BLaER1 (cell line): ENCODE measurements around the gene GALK2.

ENCODE experiments used
- H3K27ac ChIP-seq: shearing (Covaris generic); formaldehyde crosslinking; 2 replicates; pipeline ENCODE4 v1.8.1; 2022
- H3K27me3 ChIP-seq: shearing (Covaris generic); formaldehyde crosslinking; 2 replicates; pipeline ENCODE4 v1.8.1; 2022
- H3K36me3 ChIP-seq: shearing (Covaris generic); formaldehyde crosslinking; 2 replicates; pipeline ENCODE4 v1.8.1; 2022
- H3K4me1 ChIP-seq: shearing (Covaris generic); formaldehyde crosslinking; 2 replicates; pipeline ENCODE4 v1.8.1; 2022
- H3K4me2 ChIP-seq: shearing (Covaris generic); formaldehyde crosslinking; 2 replicates; pipeline ENCODE4 v1.8.1; 2022
- H3K4me3 ChIP-seq: shearing (Covaris generic); formaldehyde crosslinking; 2 replicates; pipeline ENCODE4 v1.8.1; 2022
- H3K9ac ChIP-seq: shearing (Covaris generic); formaldehyde crosslinking; 2 replicates; pipeline ENCODE4 v1.8.1; 2022
- H3K9me3 ChIP-seq: shearing (Covaris generic); formaldehyde crosslinking; 2 replicates; pipeline ENCODE4 v1.8.1; 2022
- H4K20me1 ChIP-seq: shearing (Covaris generic); formaldehyde crosslinking; 2 replicates; pipeline ENCODE4 v1.8.1; 2022
- Cebpa-rat ChIP-seq: shearing (Covaris generic); IDR thresholded peaks from 2 replicates; pipeline ENCODE4 v1.8.1; 2022

Gene GALK2

DNA sequence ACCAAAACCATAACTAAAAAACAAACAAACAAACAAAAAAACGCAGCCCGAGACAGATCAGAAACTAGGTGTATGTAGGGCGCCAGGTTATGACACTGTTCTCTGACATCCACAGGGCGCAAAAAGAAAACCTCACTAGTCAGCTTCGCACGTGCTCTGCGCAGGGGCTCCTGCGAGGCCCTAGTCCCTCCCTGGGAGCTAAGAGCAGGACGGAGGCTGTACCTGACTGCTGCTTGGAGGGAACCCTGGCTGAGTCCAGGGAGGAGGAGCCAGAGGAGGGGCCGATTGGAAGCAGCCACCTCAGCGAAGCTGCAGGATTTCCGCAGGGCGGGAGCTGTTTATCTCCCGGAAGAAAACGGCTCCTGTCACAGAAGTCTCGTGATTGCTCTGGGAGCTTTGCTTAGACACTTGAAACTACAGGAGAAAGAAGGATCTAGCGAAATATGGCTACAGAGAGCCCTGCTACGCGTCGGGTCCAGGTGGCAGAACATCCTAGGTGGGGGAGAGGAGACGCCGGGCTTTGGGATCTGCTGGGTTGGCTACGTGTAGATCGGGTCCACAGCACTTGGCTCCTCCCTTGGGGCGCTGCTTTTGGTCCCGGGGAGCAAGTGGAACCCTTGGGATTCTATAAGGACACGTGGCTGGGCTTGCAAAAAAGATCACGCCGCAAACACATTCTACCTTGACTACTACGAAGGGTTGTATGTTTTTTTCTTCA is at the start of gene GALK2:
Gene GALK2 (plus strand): TSS at position 368 of the 718 bp plus-strand sequence. CDS start 76 bp downstream, at position 444.
- peak within 1 kb of the TSS; percentile 84 for H3K27ac ChIP-seq
- H3K4me3 ChIP-seq = peak within 1 kb of the TSS; percentile 74
- H3K9ac ChIP-seq = peak within 1 kb of the TSS; percentile 83
- H4K20me1 ChIP-seq = no peaks in the 10 kb centered on the region
- peaks cover 3% of the 10 kb centered on the region for H3K36me3 ChIP-seq
- H3K9me3 ChIP-seq = peaks cover 8% of the 10 kb centered on the region
- H3K27me3 ChIP-seq = no peaks in the 10 kb centered on the region
- H3K4me2 ChIP-seq = peak within 1 kb of the TSS; percentile 72
- H3K4me1 ChIP-seq = peaks cover 17% of the 10 kb centered on the region
- no peak for TF ChIP-seq Cebpa-rat

DNA sequence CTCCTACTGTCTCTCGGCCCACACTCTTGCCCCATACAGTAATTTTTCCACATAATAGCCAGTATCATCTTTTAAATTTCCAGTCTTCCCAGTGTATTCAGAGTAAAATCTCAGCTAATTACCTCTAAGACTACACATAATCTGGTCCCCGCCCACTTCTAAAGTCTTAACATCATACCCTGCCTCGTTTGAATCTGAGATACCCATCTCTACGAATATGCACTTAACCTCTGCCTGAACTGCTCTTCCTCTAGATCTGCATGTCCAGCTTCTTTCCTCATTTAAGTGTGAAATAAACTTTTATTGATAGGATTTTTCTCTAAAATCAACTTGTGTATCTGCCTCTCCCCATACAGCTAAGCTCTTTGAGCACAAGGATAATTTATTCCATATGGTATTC is 49.2 kb upstream of the GALK2 start:
- no peaks in the 10 kb centered on the region for H3K27me3 ChIP-seq
- no peaks in the 10 kb centered on the region for H4K20me1 ChIP-seq
- no peak overlapping the region for H3K27ac ChIP-seq
- H3K4me2 ChIP-seq = no peak overlapping the region
- no peaks in the 10 kb centered on the region for H3K9me3 ChIP-seq
- no peak for TF ChIP-seq Cebpa-rat
- no peak overlapping the region for H3K4me3 ChIP-seq
- no peak overlapping the region for H3K9ac ChIP-seq
- H3K36me3 ChIP-seq = peaks cover 43% of the 10 kb centered on the region
- H3K4me1 ChIP-seq = no peaks in the 10 kb centered on the region

DNA sequence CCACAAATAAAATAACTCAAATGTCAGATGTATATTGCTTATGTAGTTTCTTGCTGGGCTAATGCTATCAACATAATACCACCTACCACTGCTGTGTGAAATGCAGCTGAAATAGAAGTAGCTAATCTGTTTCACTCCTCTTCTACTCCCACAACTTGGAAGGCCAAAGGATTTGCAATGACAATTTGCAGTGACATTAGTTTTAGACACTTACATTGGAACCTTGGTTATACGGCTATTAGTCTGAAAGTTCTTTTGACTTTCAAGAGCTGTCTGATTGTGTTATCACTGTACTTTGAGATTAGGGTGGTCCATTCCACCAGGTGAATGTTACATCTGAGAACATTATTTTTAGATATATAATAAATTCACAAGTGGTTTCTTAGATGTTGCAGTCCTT is 48.1 kb upstream of the GALK2 start:
- TF ChIP-seq Cebpa-rat = no peak
- Histone ChIP-seq H3K36me3 (peaks cover 41% of the 10 kb centered on the region), H3K9ac (no peak overlapping the region)

GRCh38 chr15:49122541-49123062 is 47.4 kb upstream of the GALK2 start:
- H3K9ac ChIP-seq = no peak overlapping the region
- no peaks in the 10 kb centered on the region for H4K20me1 ChIP-seq
- no peaks in the 10 kb centered on the region for H3K27me3 ChIP-seq
- H3K36me3 ChIP-seq = peaks cover 41% of the 10 kb centered on the region
- no peak overlapping the region for H3K27ac ChIP-seq
- no peak overlapping the region for H3K4me2 ChIP-seq
- H3K4me1 ChIP-seq = no peaks in the 10 kb centered on the region
- no peaks in the 10 kb centered on the region for H3K9me3 ChIP-seq
- H3K4me3 ChIP-seq = no peak overlapping the region
- no peak for TF ChIP-seq Cebpa-rat

More for the DNA sequence above, 48.1 kb upstream of the GALK2 start:
- Histone ChIP-seq H3K4me2 (no peak overlapping the region), H3K27me3 (no peaks in the 10 kb centered on the region), H3K9me3 (no peaks in the 10 kb centered on the region), H3K4me1 (no peaks in the 10 kb centered on the region), H3K4me3 (no peak overlapping the region), H3K27ac (no peak overlapping the region), H4K20me1 (no peaks in the 10 kb centered on the region)

GRCh38 chr15:49124371-49124770 is 45.7 kb upstream of the GALK2 start:
- H3K36me3 ChIP-seq = peaks cover 45% of the 10 kb centered on the region
- H3K27ac ChIP-seq = no peak overlapping the region

GRCh38 chr15:49131403-49131802 is 38.6 kb upstream of the GALK2 start:
- Histone ChIP-seq H3K4me3 (no peak overlapping the region), H3K9me3 (no peaks in the 10 kb centered on the region), H3K27ac (no peak overlapping the region), H3K4me2 (no peak overlapping the region), H3K9ac (no peak overlapping the region), H3K27me3 (no peaks in the 10 kb centered on the region), H4K20me1 (0 out of 2 replicates have a peak, but pooled peaks cover 9% of the 10 kb centered on the region), H3K36me3 (peaks cover 88% of the 10 kb centered on the region), H3K4me1 (peaks cover 15% of the 10 kb centered on the region)
- no peak for TF ChIP-seq Cebpa-rat

More at GRCh38 chr15:49124371-49124770, 45.7 kb upstream of the GALK2 start:
- Histone ChIP-seq H3K4me2 (no peak overlapping the region), H4K20me1 (no peaks in the 10 kb centered on the region), H3K9me3 (no peaks in the 10 kb centered on the region), H3K9ac (no peak overlapping the region), H3K4me3 (no peak overlapping the region), H3K4me1 (no peaks in the 10 kb centered on the region), H3K27me3 (no peaks in the 10 kb centered on the region)
- no peak for TF ChIP-seq Cebpa-rat

- peak overlapping the region; percentile 42; the same call in 1 of the 2 replicates for H3K4me2 ChIP-seq
- H3K9me3 ChIP-seq = no peaks in the 10 kb centered on the region
- no peak for TF ChIP-seq Cebpa-rat
- peaks cover 15% of the 10 kb centered on the region for H3K4me1 ChIP-seq
- peaks cover 86% of the 10 kb centered on the region for H3K36me3 ChIP-seq
- no peak overlapping the region for H3K9ac ChIP-seq
- no peak overlapping the region for H3K4me3 ChIP-seq
- peaks cover 19% of the 10 kb centered on the region; the same call in 1 of the 2 replicates for H4K20me1 ChIP-seq
- H3K27me3 ChIP-seq = no peaks in the 10 kb centered on the region
- H3K27ac ChIP-seq = peak overlapping the region; percentile 22; the same call in 1 of the 2 replicates
These were observed 35.2 kb upstream of the GALK2 start for GRCh38 chr15:49134683-49135341.

- peaks cover 15% of the 10 kb centered on the region for H3K4me1 ChIP-seq
- H3K9me3 ChIP-seq = no peaks in the 10 kb centered on the region
- H3K4me2 ChIP-seq = peak overlapping the region; percentile 42
- H3K36me3 ChIP-seq = peaks cover 88% of the 10 kb centered on the region
- no peaks in the 10 kb centered on the region for H3K27me3 ChIP-seq
- peak overlapping the region; percentile 22; the same call in 1 of the 2 replicates for H3K27ac ChIP-seq
- H4K20me1 ChIP-seq = peaks cover 23% of the 10 kb centered on the region; the same call in 1 of the 2 replicates
- H3K4me3 ChIP-seq = no peak overlapping the region
- no peak for TF ChIP-seq Cebpa-rat
- no peak overlapping the region for H3K9ac ChIP-seq
These were observed 34.6 kb upstream of the GALK2 start for GRCh38 chr15:49135342-49135857.

DNA sequence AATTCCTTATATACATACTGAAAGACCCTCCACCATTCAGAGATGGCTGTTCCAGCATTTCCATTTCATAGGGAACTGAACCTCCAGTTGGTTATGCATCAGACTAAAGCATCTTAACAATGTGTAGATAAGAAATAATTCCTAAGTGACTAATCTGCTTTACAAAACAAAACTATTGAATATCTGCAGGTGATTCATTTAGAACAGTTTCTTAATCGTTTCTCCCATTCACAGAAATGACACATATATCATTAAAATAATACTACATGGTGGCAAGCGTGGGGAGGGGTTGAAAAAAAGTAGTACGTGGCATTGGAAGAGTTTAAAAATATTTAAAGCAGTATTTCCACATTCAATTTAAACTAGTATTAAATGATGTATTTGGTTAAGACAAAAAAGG is 34.1 kb upstream of the GALK2 start:
- no peaks in the 10 kb centered on the region for H3K27me3 ChIP-seq
- H4K20me1 ChIP-seq = peaks cover 27% of the 10 kb centered on the region
- no peak overlapping the region for H3K27ac ChIP-seq
- no peaks in the 10 kb centered on the region for H3K9me3 ChIP-seq
- no peak for TF ChIP-seq Cebpa-rat
- peaks cover 15% of the 10 kb centered on the region for H3K4me1 ChIP-seq
- peak overlapping the region; percentile 42 for H3K4me2 ChIP-seq
- no peak overlapping the region for H3K9ac ChIP-seq
- H3K36me3 ChIP-seq = peaks cover 88% of the 10 kb centered on the region
- no peak overlapping the region for H3K4me3 ChIP-seq

DNA sequence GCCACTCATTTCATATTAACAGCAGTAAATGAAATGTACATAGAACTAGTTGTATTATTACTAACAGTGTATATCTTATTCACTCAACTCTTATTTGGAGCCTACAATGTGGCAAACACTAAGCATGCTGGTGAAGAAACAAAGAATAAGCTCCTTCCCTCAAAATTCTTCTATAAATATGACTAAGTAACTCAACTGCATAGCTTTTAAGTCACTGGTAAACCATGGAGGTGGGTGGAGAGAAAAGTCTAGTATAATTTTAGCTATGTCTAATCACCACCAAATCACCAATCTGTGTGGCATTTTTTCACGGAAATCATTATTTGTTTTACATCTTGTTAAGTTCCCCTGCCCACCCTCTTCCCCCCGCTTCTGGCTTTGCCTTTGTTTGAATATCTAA is 32.2 kb upstream of the GALK2 start:
- Histone ChIP-seq H3K27ac (no peak overlapping the region), H4K20me1 (peaks cover 45% of the 10 kb centered on the region), H3K4me1 (peaks cover 15% of the 10 kb centered on the region), H3K36me3 (peaks cover 93% of the 10 kb centered on the region), H3K27me3 (no peaks in the 10 kb centered on the region), H3K9ac (no peak overlapping the region), H3K4me3 (no peak overlapping the region), H3K4me2 (no peak overlapping the region), H3K9me3 (no peaks in the 10 kb centered on the region)
- no peak for TF ChIP-seq Cebpa-rat
